GM23248 (cell line): ENCODE data around the gene ACTN4. TPM values are rescaled to one million over a fixed set of nuclear protein-coding genes. Genes with fewer than 3 reads are reported as not detected.

Experiments used
- DNase-seq: peaks from one replicate; pipeline ENCODE4 v3.0.0-alpha.2; 2015
- H2AFZ ChIP-seq: fragments of 200-600 bp; sonication (generic); 2 replicates; pipeline ENCODE4 v1.6.1; 2016; ENCODE audit warnings: antibody characterized with exemption
- H3F3A ChIP-seq: fragments of 200-600 bp; sonication (generic); 2 replicates; pipeline ENCODE4 v1.6.1; 2016; ENCODE audit warnings: mild to moderate bottlenecking, antibody characterized with exemption, mixed run types; ENCODE audit not compliant: insufficient read depth
- H3K27ac ChIP-seq: fragments of 200-600 bp; sonication (generic); 2 replicates; pipeline ENCODE4 v1.5.1; 2016; ENCODE audit warnings: mild to moderate bottlenecking
- H3K27me3 ChIP-seq: fragments of 200-600 bp; sonication (generic); replicated peaks from 2 replicates; pipeline ENCODE4 v1.6.1; 2016; ENCODE audit warnings: mild to moderate bottlenecking; ENCODE audit not compliant: insufficient read depth
- H3K36me3 ChIP-seq: fragments of 200-600 bp; sonication (generic); 2 replicates; pipeline ENCODE4 v1.6.1; 2016; ENCODE audit warnings: low read depth, mild to moderate bottlenecking
- H3K4me1 ChIP-seq: fragments of 200-600 bp; sonication (generic); 2 replicates; pipeline ENCODE4 v1.6.1; 2016; ENCODE audit warnings: mild to moderate bottlenecking; ENCODE audit not compliant: insufficient read depth
- H3K4me2 ChIP-seq: fragments of 200-600 bp; sonication (generic); one replicate; pipeline ENCODE4 v1.6.1; 2016; ENCODE audit warnings: mild to moderate bottlenecking; ENCODE audit not compliant: unreplicated experiment
- H3K4me3 ChIP-seq: fragments of 200-600 bp; sonication (generic); 2 replicates; pipeline ENCODE4 v1.5.1; 2016; ENCODE audit warnings: mild to moderate bottlenecking
- H3K79me2 ChIP-seq: fragments of 200-600 bp; sonication (generic); 2 replicates; pipeline ENCODE4 v1.6.1; 2016; ENCODE audit warnings: mild to moderate bottlenecking; ENCODE audit not compliant: insufficient read depth
- H3K9ac ChIP-seq: fragments of 200-600 bp; sonication (generic); 2 replicates; pipeline ENCODE4 v1.6.1; 2016; ENCODE audit warnings: mild to moderate bottlenecking
- H3K9me2 ChIP-seq: fragments of 200-600 bp; sonication (generic); 2 replicates; pipeline ENCODE4 v1.6.1; 2016; ENCODE audit warnings: mixed run types, mild to moderate bottlenecking, moderate library complexity; ENCODE audit not compliant: insufficient read depth
- H3K9me3 ChIP-seq: fragments of 200-600 bp; sonication (generic); one replicate; pipeline ENCODE4 v1.6.1; 2017; ENCODE audit warnings: low read depth
- H4K20me1 ChIP-seq: fragments of 200-600 bp; sonication (generic); 2 replicates; pipeline ENCODE4 v1.6.0; 2016; ENCODE audit not compliant: insufficient read depth
- EZH2 ChIP-seq: fragments of 200-600 bp; sonication (generic); IDR thresholded peaks from 2 replicates; pipeline ENCODE4 v1.6.1; 2018; ENCODE audit warnings: antibody characterized with exemption, mild to moderate bottlenecking; ENCODE audit not compliant: insufficient read depth, poor library complexity, severe bottlenecking
- EZH2phosphoT487 ChIP-seq: fragments of 200-600 bp; sonication (generic); IDR thresholded peaks from 2 replicates; pipeline ENCODE4 v1.6.1; 2018; ENCODE audit warnings: antibody characterized with exemption, moderate library complexity, mild to moderate bottlenecking, low read depth; ENCODE audit not compliant: insufficient read depth
- WGBS, 2 experiments: methylation state at CpG; one replicate each; pipeline ENCODE4 v1.1.6; 2015 to 2017; ENCODE audit warnings: low lambda C conversion rate in 2 of 2, low coverage in 1 of 2; ENCODE audit errors: missing lambda C conversion rate in 2 of 2; 5-methylcytosine and 5-hydroxymethylcytosine counted together
- in situ Hi-C: fragments of 300-500 bp; cut with MboI; formaldehyde crosslinking; loops from 2 replicates; pipeline ENCODE4 v1.15.0; 2020
- polyA plus RNA-seq: library from polyadenylated mRNA; unstranded; fragments of >200 nt; fragmentation: Nextera tagmentation; extraction: Ambion mirVana; gene quantifications from 2 replicates; pipeline ENCODE4 v1.2.1, GENCODE V29; 2016
- total RNA-seq: library from RNA; depleted of rRNA; stranded (reverse); fragments of >200 nt; shearing (Covaris generic); gene quantifications from 2 replicates; pipeline ENCODE4 v1.2.3, GENCODE V29; 2014

The ACTN4 gene
- total and polyA plus RNA-seq, 2 experiments from 2014 or later, result 84.6 to 477 TPM

DNA sequence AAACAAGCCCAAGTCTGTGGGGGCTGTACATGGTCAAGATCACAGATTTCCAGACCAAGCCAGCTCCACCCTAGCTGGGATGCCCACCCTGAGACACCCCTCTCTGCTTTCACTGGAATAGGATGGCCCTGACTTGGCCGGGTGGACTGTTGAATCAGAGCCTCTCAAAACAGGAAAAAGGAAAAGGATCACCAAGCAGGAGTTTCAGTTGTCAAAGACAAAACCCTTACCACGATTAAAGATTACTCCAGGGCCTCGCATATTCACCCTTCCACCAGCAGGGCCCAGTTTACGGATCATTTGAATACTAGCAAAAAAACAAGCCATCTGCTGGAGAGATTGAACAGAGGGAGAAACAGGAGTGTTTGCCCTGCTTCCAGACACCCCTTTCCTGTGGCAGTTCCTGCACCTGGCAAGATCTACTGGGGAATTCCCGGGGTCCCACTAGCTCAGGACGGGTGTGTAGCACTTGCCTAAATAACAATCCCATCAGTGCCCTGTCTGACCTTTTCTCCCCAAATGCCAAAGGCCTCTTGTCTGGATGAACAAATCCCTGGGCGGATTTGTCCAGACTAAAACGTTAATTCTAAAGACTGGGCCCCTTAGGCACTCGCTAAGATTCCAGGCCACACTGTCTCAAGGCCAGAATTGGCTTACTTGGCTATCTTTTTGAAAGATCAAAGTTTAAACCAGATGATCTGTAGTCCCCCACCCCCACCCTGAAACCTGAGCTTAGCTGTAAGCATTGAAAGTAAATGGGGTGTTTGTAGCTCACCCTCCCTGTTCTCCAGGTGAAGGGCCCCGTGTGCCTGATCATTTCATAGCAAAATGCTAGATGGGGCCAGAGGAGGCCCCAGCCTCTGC, 38.4 kb downstream of the ACTN4 start:
- Histone ChIP-seq H3K4me2 (peak overlapping the region; percentile 93), H3K36me3 (peaks cover 3% of the 10 kb centered on the region; the same call in 1 of the 2 replicates), H3K4me3 (no peak overlapping the region), H3K9me3 (no peaks in the 10 kb centered on the region), H3K9me2 (no peaks in the 10 kb centered on the region), H2AFZ (no peak overlapping the region), H3K4me1 (peaks cover 80% of the 10 kb centered on the region), H3K27ac (peak overlapping the region; percentile 99), H3K27me3 (no peaks in the 10 kb centered on the region), H3K9ac (peak overlapping the region; percentile 84), H3F3A (peaks cover 80% of the 10 kb centered on the region), H3K79me2 (peaks cover 91% of the 10 kb centered on the region), H4K20me1 (no peaks in the 10 kb centered on the region)
- in situ Hi-C loops, result no loop called here
- WGBS, 2 experiments, result 47 to 51% methylated on average over 10 of the region's 10 CpGs
- peak; percentile 78 for DNase-seq
- no peak for TF ChIP-seq EZH2phosphoT487
- TF ChIP-seq EZH2, result no peak

DNA sequence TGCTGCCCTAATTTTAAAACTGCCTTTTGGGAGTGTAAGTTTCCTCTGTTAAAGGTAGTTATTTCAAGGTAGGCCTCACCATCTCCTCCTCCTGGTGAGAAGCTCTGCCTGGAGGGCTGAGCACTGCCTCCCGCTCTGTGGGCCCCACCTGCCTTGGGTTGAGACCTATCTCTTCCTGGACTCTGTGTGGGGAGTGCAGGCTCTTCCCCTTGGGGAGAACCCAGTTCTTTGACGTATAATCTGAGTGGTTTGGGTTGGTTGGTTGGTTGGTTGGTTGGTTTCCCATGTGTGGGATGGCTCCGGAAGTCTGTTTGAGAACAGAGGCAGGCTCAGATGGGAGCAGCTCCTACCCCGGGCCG, 39.1 kb downstream of the ACTN4 start:
- Histone ChIP-seq H3K9me2 (no peaks in the 10 kb centered on the region), H3K36me3 (peaks cover 3% of the 10 kb centered on the region; the same call in 1 of the 2 replicates), H4K20me1 (no peaks in the 10 kb centered on the region), H3K79me2 (peaks cover 91% of the 10 kb centered on the region), H3K9me3 (no peaks in the 10 kb centered on the region), H3K4me2 (no peak overlapping the region), H3K27ac (peak overlapping the region; percentile 99), H2AFZ (no peak overlapping the region), H3F3A (peaks cover 85% of the 10 kb centered on the region), H3K4me1 (peaks cover 81% of the 10 kb centered on the region), H3K27me3 (no peaks in the 10 kb centered on the region), H3K4me3 (no peak overlapping the region), H3K9ac (peak overlapping the region; percentile 84; the same call in 1 of the 2 replicates)
- in situ Hi-C loops, result no loop called here
- DNase-seq, result no peak
- TF ChIP-seq EZH2 (no peak), EZH2phosphoT487 (no peak)
- 95 to 98% methylated on average over 4 to 5 of the region's 5 CpGs for WGBS, 2 experiments

DNA sequence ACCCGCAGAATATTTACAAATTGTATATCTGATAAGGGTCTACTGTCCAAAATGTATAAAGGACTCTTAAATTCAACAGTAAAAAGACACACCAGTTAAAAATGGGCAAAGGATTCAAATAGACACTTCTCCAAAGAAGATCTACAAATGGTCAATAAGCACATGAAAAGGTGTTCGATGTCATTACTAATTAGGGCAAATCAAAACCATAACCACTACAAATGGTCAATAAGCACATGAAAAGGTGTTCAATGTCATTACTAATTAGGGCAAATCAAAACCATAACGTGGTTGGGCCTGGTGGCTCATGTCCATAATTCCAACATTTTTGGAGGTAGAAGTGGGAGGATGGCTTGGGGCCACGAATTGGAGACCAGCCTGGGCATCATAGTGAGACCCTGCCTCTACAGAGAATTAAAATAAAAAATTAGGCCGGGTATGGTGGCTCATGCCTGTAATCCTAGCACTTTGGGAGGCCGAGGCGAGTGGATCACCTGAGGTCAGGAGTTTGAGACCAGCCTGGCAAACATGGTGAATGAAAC, 40.5 kb downstream of the ACTN4 start:
- Histone ChIP-seq H3K4me3 (no peak overlapping the region), H3K36me3 (no peaks in the 10 kb centered on the region), H3K79me2 (peaks cover 88% of the 10 kb centered on the region), H3K27ac (peak overlapping the region; percentile 99), H3K4me1 (peaks cover 81% of the 10 kb centered on the region), H3K27me3 (no peaks in the 10 kb centered on the region), H2AFZ (no peak overlapping the region), H3F3A (peaks cover 93% of the 10 kb centered on the region), H3K9me2 (no peaks in the 10 kb centered on the region), H3K9me3 (no peaks in the 10 kb centered on the region), H4K20me1 (no peaks in the 10 kb centered on the region), H3K4me2 (no peak overlapping the region), H3K9ac (no peak overlapping the region)
- TF ChIP-seq EZH2 (no peak), EZH2phosphoT487 (no peak)
- 99% methylated on average over 7 of the region's 7 CpGs for WGBS, 2 experiments
- in situ Hi-C loops, result no loop called here
- DNase-seq, result no peak

DNA sequence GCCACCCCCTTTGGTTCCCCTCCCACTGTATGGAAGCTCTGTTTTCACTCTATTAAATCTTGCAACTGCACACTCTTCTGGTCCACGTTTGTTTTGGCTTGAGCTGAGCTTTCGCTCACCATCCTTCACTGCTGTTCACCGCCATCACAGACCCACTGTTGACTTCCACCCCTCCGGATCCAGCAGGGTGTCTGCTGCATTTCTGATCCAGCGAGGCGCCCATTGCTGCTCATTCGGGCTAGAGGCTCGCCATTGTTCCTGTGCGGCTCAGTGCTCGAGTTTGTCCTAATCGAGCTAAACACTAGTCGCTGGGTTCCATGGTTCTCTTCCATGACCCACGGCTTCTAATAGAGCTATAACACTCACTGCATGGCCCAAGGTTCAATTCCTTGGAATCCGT, 42.7 kb downstream of the ACTN4 start:
- H4K20me1 ChIP-seq, result no peaks in the 10 kb centered on the region
- H3K79me2 ChIP-seq, result peaks cover 98% of the 10 kb centered on the region
- H3K27ac ChIP-seq, result peak overlapping the region; percentile 99
- H3K9me2 ChIP-seq, result no peaks in the 10 kb centered on the region
- H3K27me3 ChIP-seq, result no peaks in the 10 kb centered on the region
- no peak overlapping the region for H3K4me2 ChIP-seq
- no peak overlapping the region for H3K4me3 ChIP-seq
- H3K9me3 ChIP-seq, result no peaks in the 10 kb centered on the region
- H3K9ac ChIP-seq, result no peak overlapping the region
- 94 to 96% methylated on average over 14 of the region's 14 CpGs for WGBS, 2 experiments
- DNase-seq, result no peak
- in situ Hi-C loops, result no loop called here
- TF ChIP-seq EZH2 (no peak), EZH2phosphoT487 (no peak)
- peaks cover 78% of the 10 kb centered on the region for H3K4me1 ChIP-seq
- peaks cover 95% of the 10 kb centered on the region for H3F3A ChIP-seq
- H3K36me3 ChIP-seq, result no peaks in the 10 kb centered on the region
- H2AFZ ChIP-seq, result no peak overlapping the region
